Right atrium auricular region (tissue), 2 donors: ENCODE measurements around the gene ANO4. TPM values are rescaled to one million over a fixed set of nuclear protein-coding genes. Genes with fewer than 3 reads are reported as not detected.
"Not testable (repeated sequence)": the region's sequence is repeated elsewhere in the genome, so short reads cannot be mapped to it uniquely, and the experiment has no call there.

Source experiments
- DNase-seq: peaks from one replicate; pipeline ENCODE4 v3.0.0-alpha.2; 2019; ENCODE audit warnings: low spot score
- H3K27ac ChIP-seq, 2 donors: fragments of 200-600 bp; sonication (generic); 1 replicate in 1 of 2; 2 replicates in 1 of 2; pipeline ENCODE4 v1.5.1; 2016 to 2019
- H3K27me3 ChIP-seq, 2 donors: fragments of 200-600 bp; sonication (generic); one replicate each; pipeline versions ENCODE4 v1.5.1 to v1.6.0; 2017 to 2019
- H3K36me3 ChIP-seq: fragments of 200-600 bp; sonication (generic); one replicate; pipeline ENCODE4 v1.5.1; 2016
- H3K4me1 ChIP-seq, 2 donors: fragments of 200-600 bp; sonication (generic); one replicate each; pipeline versions ENCODE4 v1.5.1 to v1.6.0; 2017 to 2019
- H3K4me3 ChIP-seq, 2 donors: fragments of 200-600 bp; sonication (generic); 1 replicate in 1 of 2; 2 replicates in 1 of 2; pipeline ENCODE4 v1.5.1; 2017 to 2019; ENCODE audit warnings: mild to moderate bottlenecking in 1 of 2, moderate library complexity in 1 of 2
- H3K9me3 ChIP-seq, 2 donors: fragments of 200-600 bp; sonication (generic); one replicate each; pipeline ENCODE4 v1.5.1; 2019
- total RNA-seq, 2 donors: library from RNA; depleted of rRNA; stranded (reverse); fragments of >200 nt; gene quantifications; one replicate each; pipeline ENCODE4 v1.1.0, GENCODE V29; 2016
- TF ChIP-seq, protein P1 (sequence below), 2 donors: fragments of 200-600 bp; sonication (generic); IDR thresholded peaks; one replicate each; pipeline ENCODE4 v1.5.1; 2019; ENCODE audit warnings: antibody characterized with exemption in 2 of 2

ANO4 gene
- total RNA-seq, 2 donors from 2014 or later = 0.47 TPM; not detected in 1

DNA sequence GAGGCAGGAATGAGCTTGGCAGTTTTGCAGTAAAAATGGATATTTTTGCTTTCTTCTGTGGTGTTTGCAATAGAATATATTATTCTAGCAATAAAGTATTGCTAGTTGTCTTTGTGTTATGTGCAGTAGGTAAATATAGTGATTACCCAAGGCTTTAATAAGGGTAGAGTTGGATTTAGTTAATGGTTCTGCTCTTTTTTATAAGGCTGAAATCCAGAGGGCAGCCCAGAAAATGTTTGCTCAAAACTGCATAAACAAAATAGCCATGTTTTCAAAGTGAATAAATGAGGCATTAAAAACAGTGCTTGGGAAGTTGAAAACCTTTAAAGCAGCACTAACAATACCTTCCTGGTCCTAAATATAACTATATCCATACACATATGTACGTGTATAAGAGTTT lies 253.1 kb downstream of the ANO4 start:
- Histone ChIP-seq H3K27me3 (no peaks in the 10 kb centered on the region), H3K9me3 (no peaks in the 10 kb centered on the region), H3K4me3 (no peak overlapping the region), H3K36me3 (no peaks in the 10 kb centered on the region), H3K4me1 (no peaks in the 10 kb centered on the region), H3K27ac (no peak overlapping the region)
- DNase-seq = no peak
- TF ChIP-seq, protein P1, sequence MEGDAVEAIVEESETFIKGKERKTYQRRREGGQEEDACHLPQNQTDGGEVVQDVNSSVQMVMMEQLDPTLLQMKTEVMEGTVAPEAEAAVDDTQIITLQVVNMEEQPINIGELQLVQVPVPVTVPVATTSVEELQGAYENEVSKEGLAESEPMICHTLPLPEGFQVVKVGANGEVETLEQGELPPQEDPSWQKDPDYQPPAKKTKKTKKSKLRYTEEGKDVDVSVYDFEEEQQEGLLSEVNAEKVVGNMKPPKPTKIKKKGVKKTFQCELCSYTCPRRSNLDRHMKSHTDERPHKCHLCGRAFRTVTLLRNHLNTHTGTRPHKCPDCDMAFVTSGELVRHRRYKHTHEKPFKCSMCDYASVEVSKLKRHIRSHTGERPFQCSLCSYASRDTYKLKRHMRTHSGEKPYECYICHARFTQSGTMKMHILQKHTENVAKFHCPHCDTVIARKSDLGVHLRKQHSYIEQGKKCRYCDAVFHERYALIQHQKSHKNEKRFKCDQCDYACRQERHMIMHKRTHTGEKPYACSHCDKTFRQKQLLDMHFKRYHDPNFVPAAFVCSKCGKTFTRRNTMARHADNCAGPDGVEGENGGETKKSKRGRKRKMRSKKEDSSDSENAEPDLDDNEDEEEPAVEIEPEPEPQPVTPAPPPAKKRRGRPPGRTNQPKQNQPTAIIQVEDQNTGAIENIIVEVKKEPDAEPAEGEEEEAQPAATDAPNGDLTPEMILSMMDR (IDR thresholded peaks at IDR 0.05) = no peak

DNA sequence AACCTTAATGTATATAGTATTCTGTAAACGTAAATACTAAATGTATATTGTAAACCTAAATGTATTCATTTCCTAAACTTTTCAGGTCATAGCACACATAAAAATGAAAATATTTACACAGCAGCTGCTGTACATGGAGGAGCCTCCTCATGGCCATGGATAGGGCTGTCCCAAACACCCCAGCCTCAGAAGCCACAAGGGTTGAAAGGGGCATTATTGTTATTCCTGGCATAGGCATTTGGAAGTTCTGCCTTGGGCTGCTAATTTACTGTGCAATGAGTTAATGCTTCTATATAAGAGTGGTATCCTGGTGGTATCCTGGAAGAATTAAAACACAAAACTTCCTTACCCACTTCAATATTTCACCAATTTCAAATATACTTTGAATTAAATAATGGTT lies 256.1 kb downstream of the ANO4 start:
- TF ChIP-seq, protein P1 (IDR thresholded peaks at IDR 0.05) = no peak
- Histone ChIP-seq H3K27ac (no peak overlapping the region), H3K27me3 (no peaks in the 10 kb centered on the region), H3K4me3 (no peak overlapping the region), H3K9me3 (no peaks in the 10 kb centered on the region), H3K4me1 (no peaks in the 10 kb centered on the region), H3K36me3 (no peaks in the 10 kb centered on the region)
- no peak for DNase-seq

DNA sequence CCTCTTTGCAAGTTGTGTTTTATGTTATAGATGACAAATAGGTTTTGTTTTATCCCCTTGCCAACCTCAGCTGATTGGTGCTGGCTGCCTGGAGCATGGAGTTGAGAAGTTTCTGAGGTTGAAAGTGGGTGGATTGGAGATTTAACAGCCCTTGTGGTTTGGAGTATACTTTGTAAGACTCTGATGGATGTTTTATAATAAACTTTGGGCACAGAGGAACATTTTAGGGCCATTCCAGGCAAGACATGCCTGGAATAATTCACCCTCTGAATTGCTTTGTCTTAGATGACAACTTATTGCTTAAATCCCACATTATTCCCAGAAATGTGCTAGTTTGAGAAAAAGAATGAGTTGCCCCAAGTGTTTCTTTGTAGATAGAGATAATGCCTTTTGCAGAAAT lies 256.6 kb downstream of the ANO4 start:
- Histone ChIP-seq H3K27me3 (no peaks in the 10 kb centered on the region), H3K4me3 (no peak overlapping the region), H3K9me3 (no peaks in the 10 kb centered on the region), H3K4me1 (no peaks in the 10 kb centered on the region), H3K27ac (no peak overlapping the region), H3K36me3 (no peaks in the 10 kb centered on the region)
- TF ChIP-seq, protein P1 (IDR thresholded peaks at IDR 0.05) = no peak
- no peak for DNase-seq

DNA sequence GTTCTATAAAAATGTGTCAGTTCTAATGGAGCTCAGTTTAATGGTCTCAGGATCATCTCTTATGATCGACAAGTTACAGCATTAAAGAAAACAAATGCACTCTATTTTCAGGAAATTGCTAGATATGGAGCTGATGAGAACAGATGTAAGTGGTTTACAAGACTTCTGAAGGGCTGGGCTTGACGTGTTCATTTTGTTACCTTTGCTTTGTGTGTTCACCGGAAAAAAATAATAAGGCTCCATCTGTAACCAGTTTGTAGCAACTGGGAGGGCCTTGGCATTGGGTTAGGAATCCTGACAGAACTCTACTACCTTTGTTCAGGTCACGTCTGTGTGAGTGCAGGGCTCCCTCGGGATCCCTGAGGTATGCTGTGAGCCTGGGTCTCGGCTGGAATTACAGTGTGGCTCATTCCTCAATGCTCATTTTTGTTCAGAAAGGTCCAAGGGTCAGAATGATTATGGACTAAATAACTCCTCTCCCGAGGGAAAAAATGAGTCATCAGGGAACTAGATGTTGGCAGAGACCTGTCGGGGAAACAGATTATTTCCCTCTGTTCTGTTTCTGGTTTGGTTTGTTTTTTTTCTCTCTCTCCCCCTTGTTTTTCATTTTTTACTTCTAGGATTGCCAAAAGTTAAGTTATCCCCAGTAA lies 257.4 kb downstream of the ANO4 start:
- no peak overlapping the region for H3K4me3 ChIP-seq
- no peaks in the 10 kb centered on the region for H3K27me3 ChIP-seq
- H3K9me3 ChIP-seq = no peaks in the 10 kb centered on the region
- TF ChIP-seq, protein P1 (IDR thresholded peaks at IDR 0.05) = no peak
- no peaks in the 10 kb centered on the region for H3K36me3 ChIP-seq
- no peaks in the 10 kb centered on the region for H3K4me1 ChIP-seq
- DNase-seq = no peak
- no peak overlapping the region for H3K27ac ChIP-seq

DNA sequence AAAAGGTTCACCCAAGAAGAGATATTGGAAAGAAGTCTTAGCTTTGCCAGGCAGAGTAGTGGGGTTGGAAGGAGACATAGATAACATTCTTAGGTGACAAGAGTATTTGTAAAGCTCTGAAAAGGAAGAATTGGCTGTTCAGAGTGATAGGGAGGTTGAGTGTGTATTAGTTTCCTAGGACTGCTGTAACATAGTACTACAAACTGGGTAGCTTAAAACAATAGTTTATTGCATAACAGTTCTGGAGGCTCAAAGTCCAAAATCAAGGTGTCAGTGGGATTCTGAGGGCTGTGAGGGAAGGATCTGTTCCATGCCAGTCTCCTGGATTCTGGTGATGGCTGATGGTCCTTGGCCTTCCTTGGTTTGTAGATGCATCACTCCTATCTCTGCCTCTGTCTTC lies 258.6 kb downstream of the ANO4 start:
- no peak overlapping the region for H3K27ac ChIP-seq
- H3K4me1 ChIP-seq = no peaks in the 10 kb centered on the region
- H3K27me3 ChIP-seq = no peaks in the 10 kb centered on the region
- no peaks in the 10 kb centered on the region for H3K36me3 ChIP-seq
- TF ChIP-seq, protein P1 (IDR thresholded peaks at IDR 0.05) = no peak
- no peak for DNase-seq
- H3K4me3 ChIP-seq = no peak overlapping the region
- no peaks in the 10 kb centered on the region for H3K9me3 ChIP-seq

DNA sequence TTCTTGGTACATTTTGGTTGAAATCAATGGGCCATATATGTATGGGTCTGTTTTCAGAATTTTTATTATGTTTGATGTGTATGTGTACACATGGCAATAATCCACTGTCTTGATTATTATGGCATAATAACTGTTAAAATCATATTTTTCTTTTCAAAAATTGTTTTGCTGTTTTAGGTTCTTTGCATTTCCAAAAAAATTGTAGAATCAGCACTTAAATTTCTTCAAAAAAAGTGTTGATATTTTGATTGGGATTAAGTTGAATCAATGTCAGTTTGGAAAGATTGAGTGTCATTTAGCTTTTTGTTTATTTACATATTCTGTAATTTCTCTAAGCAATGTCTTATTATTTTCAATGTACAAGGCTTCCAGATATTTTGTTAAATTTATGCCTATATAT lies 261.4 kb downstream of the ANO4 start:
- Histone ChIP-seq H3K36me3 (no peaks in the 10 kb centered on the region), H3K4me1 (no peaks in the 10 kb centered on the region), H3K9me3 (no peaks in the 10 kb centered on the region), H3K4me3 (no peak overlapping the region), H3K27me3 (no peaks in the 10 kb centered on the region), H3K27ac (no peak overlapping the region)
- TF ChIP-seq, protein P1 (IDR thresholded peaks at IDR 0.05) = no peak
- no peak for DNase-seq

DNA sequence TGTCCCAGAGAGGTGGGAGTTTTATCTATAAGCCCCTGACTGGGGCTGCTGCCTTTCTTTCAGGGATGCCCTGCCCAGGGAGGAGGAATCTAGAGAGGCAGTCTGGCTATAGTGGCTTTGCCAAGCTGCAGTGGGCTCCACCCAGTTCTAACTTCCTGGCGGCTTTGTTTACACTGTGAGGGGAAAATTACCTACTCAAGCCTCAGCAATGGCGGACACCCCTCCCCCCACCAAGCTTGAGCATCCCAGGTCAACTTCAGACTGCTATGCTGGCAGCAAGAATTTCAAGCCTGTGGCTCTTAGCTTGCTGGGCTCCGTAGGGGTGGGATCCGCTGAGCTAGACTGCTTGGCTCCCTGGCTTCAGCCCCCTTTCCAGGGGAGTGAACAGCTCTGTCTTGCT lies 267.9 kb downstream of the ANO4 start:
- not testable (repeated sequence) for H3K36me3 ChIP-seq, H3K27ac ChIP-seq, H3K27me3 ChIP-seq, H3K9me3 ChIP-seq, DNase-seq, H3K4me1 ChIP-seq, H3K4me3 ChIP-seq
